ENCODE data around the gene NAA20. TPM values are rescaled to one million over a fixed set of nuclear protein-coding genes. Genes with fewer than 3 reads are reported as not detected.

Gene NAA20
- total and polyA plus RNA-seq, 2 of the 13 experiments (the other 11 are each of a cell fraction or from before 2014, with no cell fraction given) = 81.9 to 82.8 TPM

- peak; percentile 68 for TF ChIP-seq CREM (IDR thresholded peaks at IDR 0.05)
- no peak for TF ChIP-seq CREM (CRISPR knock-in tag; IDR thresholded peaks at IDR 0.05)
- no peak for TF ChIP-seq ZNF549 (CRISPR knock-in tag; IDR thresholded peaks at IDR 0.05)
- TF ChIP-seq BCL3 (CRISPR knock-in tag; IDR thresholded peaks at IDR 0.05) = no peak
- no peak for TF ChIP-seq HIC2 (CRISPR knock-in tag; IDR thresholded peaks at IDR 0.05; ENCODE audit: low read depth)
- peak; percentile 39 for TF ChIP-seq HDAC2 (CRISPR knock-in tag; IDR thresholded peaks at IDR 0.05)
- peak; percentile 61; the same call in 1 of the 2 replicates for TF ChIP-seq KAT7 (CRISPR knock-in tag; IDR thresholded peaks at IDR 0.05; ENCODE audit: borderline replicate concordance)
- TF ChIP-seq RFX5 (IDR thresholded peaks at IDR 0.05; ENCODE audit: low read depth, low read length) = peak; percentile 33; the same call in 1 of the 2 replicates
- TF ChIP-seq ZFP91 (CRISPR knock-in tag; IDR thresholded peaks at IDR 0.05; ENCODE audit: borderline replicate concordance) = 0 out of 2 replicates have a peak, but pooled peaks have one; percentile 26
- peak; percentile 100 for TF ChIP-seq RXRB (CRISPR knock-in tag; IDR thresholded peaks at IDR 0.05; ENCODE audit: borderline replicate concordance)
- TF ChIP-seq DNMT3B (CRISPR knock-in tag; conservative IDR thresholded peaks at IDR 0.05) = no peak
- peak; percentile 47 for TF ChIP-seq BCL6 (CRISPR knock-in tag; IDR thresholded peaks at IDR 0.05)
- no peak for TF ChIP-seq AFF4 (CRISPR knock-in tag; IDR thresholded peaks at IDR 0.05)
- TF ChIP-seq ZBTB38 (CRISPR knock-in tag; IDR thresholded peaks at IDR 0.05) = peak; percentile 82; the same call in 1 of the 2 replicates
- TF ChIP-seq MBD4 (IDR thresholded peaks at IDR 0.05; ENCODE audit: borderline replicate concordance, low read length) = 0 out of 2 replicates have a peak, but pooled peaks have one; percentile 7
- peak; percentile 43 to 81; a peak in 3 of 4 replicates for TF ChIP-seq EP300 (IDR thresholded peaks at IDR 0.05; ENCODE audit: low read depth in 2 of 2, low read length in 2 of 2)
- TF ChIP-seq EP300 (CRISPR knock-in tag; IDR thresholded peaks at IDR 0.05; ENCODE audit: borderline replicate concordance) = peak; percentile 70
- TF ChIP-seq FOSL2 (CRISPR knock-in tag; IDR thresholded peaks at IDR 0.05) = peak; percentile 71
- TF ChIP-seq HNF4A (CRISPR knock-in tag; IDR thresholded peaks at IDR 0.05) = peak; percentile 92
- TF ChIP-seq ZFP62 (CRISPR knock-in tag; IDR thresholded peaks at IDR 0.05) = no peak
- TF ChIP-seq BORCS8-MEF2B (CRISPR knock-in tag; IDR thresholded peaks at IDR 0.05) = peak; percentile 88; the same call in 1 of the 2 replicates
- TF ChIP-seq HOXA5 (CRISPR knock-in tag; IDR thresholded peaks at IDR 0.05) = no peak
Measured at GRCh38 chr20:20002101-20002998, 14.8 kb upstream of the NAA20 start (continued).
